ENCODE measurements around the gene ADAMTSL3. TPM values are rescaled to one million over a fixed set of nuclear protein-coding genes. Genes with fewer than 3 reads are reported as not detected.

The ADAMTSL3 gene
- total and polyA plus RNA-seq, 2 of the 8 experiments (the other 6 are each of a cell fraction or from before 2014, with no cell fraction given): 0.35 to 1.4 TPM

DNA sequence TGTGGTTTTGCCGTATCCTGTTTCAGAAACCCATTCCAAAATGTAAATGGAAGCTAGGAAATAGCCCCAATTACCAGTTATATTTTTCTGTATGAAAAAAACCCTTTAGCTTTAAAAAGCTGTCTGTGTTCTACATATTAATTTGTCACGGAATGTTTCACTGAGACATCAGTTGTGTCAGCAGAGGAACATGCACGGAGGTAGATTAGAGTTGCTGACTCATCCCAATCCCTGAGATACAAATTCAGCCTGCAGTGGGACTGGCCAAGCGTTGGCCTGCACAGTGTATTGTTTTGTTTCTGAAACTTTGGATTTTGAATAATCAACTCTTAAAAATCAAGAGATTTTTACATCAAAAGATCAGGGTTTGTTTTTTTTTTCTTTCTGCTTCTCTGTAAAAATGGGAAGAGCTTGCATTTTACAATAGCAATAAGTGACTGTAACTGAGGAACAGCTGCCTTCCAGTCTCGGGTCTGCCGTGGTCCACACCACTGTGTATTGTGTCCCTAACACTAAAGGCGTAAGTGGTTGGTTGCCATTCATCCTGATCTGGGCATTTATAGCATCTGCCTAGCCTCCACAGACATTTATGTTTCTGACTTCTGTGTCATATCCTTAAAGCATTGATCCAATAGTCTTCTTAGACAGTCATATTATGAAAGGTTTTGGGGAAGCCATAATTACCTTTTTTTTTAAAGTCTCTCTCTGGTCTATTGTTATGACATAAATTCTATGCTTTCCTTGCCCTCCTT, 218.1 kb downstream of the ADAMTSL3 start:
- Histone ChIP-seq H3K79me2 (ENCODE audit: control insufficient read depth in 1 of 2, insufficient read depth in 2 of 2, low read length in 2 of 2) (no peaks in the 10 kb centered on the region), H2BK15ac (ENCODE audit: low read length) (no peak overlapping the region), H3K14ac (ENCODE audit: insufficient read length) (no peak overlapping the region), H3K79me1 (ENCODE audit: low read depth, low read length) (no peaks in the 10 kb centered on the region), H3K27me3 (replicated peaks in 1 of 4; ENCODE audit: control insufficient read depth in 3 of 4, extremely low read depth in 1 of 4, insufficient read depth in 3 of 4, low read length in 3 of 4) (no peaks in the 10 kb centered on the region), H3K18ac (ENCODE audit: extremely low read depth, low read length) (no peak overlapping the region), H3K4ac (replicated peaks; ENCODE audit: insufficient read length, low read depth, low read length) (no peak overlapping the region), H3K56ac (replicated peaks; ENCODE audit: insufficient read length, low read depth, low read length) (no peak overlapping the region), H3K9ac (replicated peaks in 1 of 4; ENCODE audit: extremely low read depth in 1 of 4, low read depth in 3 of 4, low read length in 3 of 4) (no peak overlapping the region), H3K27ac (ENCODE audit: low read depth, low read length) (no peak overlapping the region), H3K9me3 (ENCODE audit: insufficient read depth in 2 of 2, low read depth in 1 of 2, low read length in 1 of 2) (no peaks in the 10 kb centered on the region), H4K91ac (replicated peaks; ENCODE audit: insufficient read length, low read length) (no peak overlapping the region), H2BK12ac (ENCODE audit: low read depth, low read length) (no peak overlapping the region), H3K23ac (ENCODE audit: insufficient read length) (no peak overlapping the region), H3K36me3 (ENCODE audit: control insufficient read depth in 2 of 4, insufficient read depth in 4 of 4, low read length in 3 of 4) (no peaks in the 10 kb centered on the region), H4K20me1 (replicated peaks in 1 of 2; ENCODE audit: control insufficient read depth in 1 of 2, insufficient read depth in 2 of 2, low read length in 2 of 2) (no peaks in the 10 kb centered on the region), H2BK120ac (replicated peaks; ENCODE audit: low read depth, low read length) (no peak overlapping the region), H3K4me3 (ENCODE audit: extremely low read depth in 1 of 4, insufficient read depth in 2 of 4, low read depth in 3 of 4, low read length in 4 of 4) (no peak overlapping the region), H3K23me2 (ENCODE audit: low read depth, low read length) (no peaks in the 10 kb centered on the region; the same call in 1 of the 2 replicates), H2AK5ac (ENCODE audit: low read depth, low read length) (no peak overlapping the region), H4K5ac (ENCODE audit: insufficient read length, low read depth, low read length) (no peak overlapping the region), H4K8ac (ENCODE audit: extremely low read depth, insufficient read depth, low read length) (no peak overlapping the region), H2BK20ac (ENCODE audit: low read length) (no peak overlapping the region), H3K4me1 (replicated peaks in 1 of 4; ENCODE audit: control insufficient read depth in 3 of 4, insufficient read depth in 4 of 4, low read length in 3 of 4) (no peaks in the 10 kb centered on the region), H3K4me2 (ENCODE audit: insufficient read depth in 1 of 2, low read depth in 2 of 2, low read length in 2 of 2) (no peak overlapping the region), H2AFZ (ENCODE audit: low read length) (no peak overlapping the region), H2BK5ac (ENCODE audit: low read depth, low read length) (no peak overlapping the region)
- WGBS, 2 experiments (ENCODE audit: extremely low coverage in 1 of 2, insufficient coverage in 1 of 2, insufficient read length in 1 of 2, insufficient replicate concordance in 2 of 2, low coverage in 1 of 2, low lambda C conversion rate in 2 of 2, missing lambda C conversion rate in 1 of 2): 87% methylated on average over 7 of the region's 7 CpGs; no CpG with 5 or more reads in 1 of the 2 experiments
- ChIA-PET CTCF (ENCODE audit: partially characterized antibody) (interaction anchor here (0.8 kb wide), 1 partner anchor 9 kb away, joined by 3 read pairs; no protein-coding TSS in a partner anchor), POLR2A (ENCODE audit: partially characterized antibody) (no interaction called here)
- no peak for DNase-seq (ENCODE audit: low read depth in 1 of 2, low spot score in 2 of 2)
- FAIRE-seq: no peak
- TF ChIP-seq EGR1 (IDR thresholded peaks at IDR 0.05; ENCODE audit: borderline replicate concordance, low read depth, low read length) (no peak), TAF1 (IDR thresholded peaks at IDR 0.05; ENCODE audit: low read depth, low read length) (no peak), BRCA1 (IDR thresholded peaks at IDR 0.05; ENCODE audit: low read depth, low read length) (no peak), CTBP2 (IDR thresholded peaks at IDR 0.05; ENCODE audit: borderline replicate concordance, insufficient read depth, insufficient read length, low read length) (no peak), EP300 (IDR thresholded peaks at IDR 0.05; ENCODE audit: borderline replicate concordance in 1 of 2, low read depth in 2 of 2, low read length in 2 of 2) (no peak), SP4 (IDR thresholded peaks at IDR 0.05; ENCODE audit: low read length) (no peak), JUN (IDR thresholded peaks at IDR 0.05; ENCODE audit: low read depth, low read length) (no peak), KDM1A (IDR thresholded peaks at IDR 0.05; ENCODE audit: borderline replicate concordance, low read length) (no peak), GABPA (IDR thresholded peaks at IDR 0.05; ENCODE audit: borderline replicate concordance, insufficient read depth, low read length) (no peak), POLR2A (IDR thresholded peaks at IDR 0.05; ENCODE audit: control extremely low read depth in 1 of 2, low read depth in 2 of 2, low read length in 2 of 2) (no peak), MAFK (IDR thresholded peaks at IDR 0.05; ENCODE audit: low read depth, low read length) (no peak; the same call in 1 of the 2 replicates), TBP (IDR thresholded peaks at IDR 0.05; ENCODE audit: low read depth, low read length) (no peak), GTF2F1 (IDR thresholded peaks at IDR 0.05; ENCODE audit: borderline replicate concordance, low read depth, low read length) (no peak)
- TF ChIP-seq, protein P1, sequence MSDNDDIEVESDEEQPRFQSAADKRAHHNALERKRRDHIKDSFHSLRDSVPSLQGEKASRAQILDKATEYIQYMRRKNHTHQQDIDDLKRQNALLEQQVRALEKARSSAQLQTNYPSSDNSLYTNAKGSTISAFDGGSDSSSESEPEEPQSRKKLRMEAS (IDR thresholded peaks at IDR 0.05): no peak
